KMS-11 (cell line): ENCODE data around the gene FBXO31.

Experiments
- H2AFZ ChIP-seq: fragments of 200-600 bp; sonication (generic); 2 replicates; pipeline ENCODE4 v1.6.1; 2016; ENCODE audit warnings: antibody characterized with exemption, mixed run types, low read depth
- H3K27ac ChIP-seq: fragments of 200-600 bp; sonication (generic); 2 replicates; pipeline ENCODE4 v1.6.1; 2016; ENCODE audit warnings: mild to moderate bottlenecking, mixed run types
- H3K27me3 ChIP-seq: fragments of 200-600 bp; sonication (generic); 2 replicates; pipeline ENCODE4 v1.6.1; 2017; ENCODE audit warnings: mild to moderate bottlenecking, low read depth, mixed run types, moderate library complexity; ENCODE audit not compliant: insufficient read depth
- H3K36me3 ChIP-seq: fragments of 200-600 bp; sonication (generic); 2 replicates; pipeline ENCODE4 v1.6.1; 2017; ENCODE audit warnings: mild to moderate bottlenecking, mixed run types; ENCODE audit not compliant: insufficient read depth
- H3K4me1 ChIP-seq: fragments of 200-600 bp; sonication (generic); 2 replicates; pipeline ENCODE4 v1.6.1; 2016; ENCODE audit warnings: mild to moderate bottlenecking, low read depth, mixed run types; ENCODE audit not compliant: poor library complexity, severe bottlenecking
- H3K4me2 ChIP-seq: fragments of 200-600 bp; sonication (generic); 2 replicates; pipeline ENCODE4 v1.7.0; 2016; ENCODE audit warnings: mild to moderate bottlenecking, mixed run types
- H3K4me3 ChIP-seq: fragments of 200-600 bp; sonication (generic); IDR thresholded peaks from 2 replicates; pipeline ENCODE4 v1.6.1; 2017; ENCODE audit warnings: low read depth, low read length, mixed read lengths; ENCODE audit not compliant: insufficient read depth
- H3K79me2 ChIP-seq: fragments of 200-600 bp; sonication (generic); 2 replicates; pipeline ENCODE4 v1.6.1; 2016; ENCODE audit warnings: low read depth, mixed run types; ENCODE audit not compliant: insufficient read depth
- H3K9ac ChIP-seq: fragments of 200-600 bp; sonication (generic); 2 replicates; pipeline ENCODE4 v1.6.1; 2016; ENCODE audit warnings: mild to moderate bottlenecking, mixed run types
- H4K20me1 ChIP-seq: fragments of 200-600 bp; sonication (generic); 2 replicates; pipeline ENCODE4 v1.6.1; 2016; ENCODE audit warnings: mild to moderate bottlenecking, mixed run types; ENCODE audit not compliant: insufficient read depth
- CTCF ChIP-seq: fragments of 200-600 bp; sonication (generic); conservative IDR thresholded peaks from 2 replicates; pipeline ENCODE4 v1.6.1; 2017; ENCODE audit warnings: low read depth, mild to moderate bottlenecking, antibody characterized with exemption, low read length, moderate library complexity, mixed read lengths

Gene FBXO31

GRCh38 chr16:87406495-87407088 lies 23.0 kb upstream of the FBXO31 start:
- TF ChIP-seq CTCF: no peak
- Histone ChIP-seq H3K27ac (no peak overlapping the region), H3K4me1 (no peaks in the 10 kb centered on the region)

GRCh38 chr16:87404764-87405625 lies 21.4 kb upstream of the FBXO31 start:
- H3K36me3 ChIP-seq: peaks cover 4% of the 10 kb centered on the region; the same call in 1 of the 2 replicates
- H3K27me3 ChIP-seq: no peaks in the 10 kb centered on the region
- no peak overlapping the region for H3K4me2 ChIP-seq
- H4K20me1 ChIP-seq: no peaks in the 10 kb centered on the region
- no peaks in the 10 kb centered on the region for H3K4me1 ChIP-seq
- no peak overlapping the region for H3K9ac ChIP-seq
- H2AFZ ChIP-seq: no peak overlapping the region
- H3K79me2 ChIP-seq: no peaks in the 10 kb centered on the region
- H3K27ac ChIP-seq: no peak overlapping the region
- TF ChIP-seq CTCF: no peak
- H3K4me3 ChIP-seq: no peak overlapping the region

More at GRCh38 chr16:87406495-87407088, 23.0 kb upstream of the FBXO31 start:
- H3K9ac ChIP-seq: no peak overlapping the region
- H3K79me2 ChIP-seq: no peaks in the 10 kb centered on the region
- H3K4me3 ChIP-seq: no peak overlapping the region
- no peak overlapping the region for H3K4me2 ChIP-seq
- peaks cover 4% of the 10 kb centered on the region; the same call in 1 of the 2 replicates for H3K36me3 ChIP-seq
- H2AFZ ChIP-seq: no peak overlapping the region
- no peaks in the 10 kb centered on the region for H3K27me3 ChIP-seq
- H4K20me1 ChIP-seq: no peaks in the 10 kb centered on the region

- peaks cover 17% of the 10 kb centered on the region for H3K4me1 ChIP-seq
Measured at GRCh38 chr16:87395181-87395842, 11.7 kb upstream of the FBXO31 start.

More at GRCh38 chr16:87395181-87395842, 11.7 kb upstream of the FBXO31 start:
- TF ChIP-seq CTCF: no peak
- H4K20me1 ChIP-seq: no peaks in the 10 kb centered on the region
- H3K27ac ChIP-seq: no peak overlapping the region
- H3K4me3 ChIP-seq: no peak overlapping the region
- 0 out of 2 replicates have a peak, but pooled peaks cover 3% of the 10 kb centered on the region for H3K36me3 ChIP-seq
- no peak overlapping the region for H3K9ac ChIP-seq
- H3K79me2 ChIP-seq: peaks cover 54% of the 10 kb centered on the region
- H3K27me3 ChIP-seq: no peaks in the 10 kb centered on the region
- H2AFZ ChIP-seq: no peak overlapping the region
- no peak overlapping the region for H3K4me2 ChIP-seq
